Urinary bladder (tissue), 4 donors: ENCODE data around the gene NR3C2. TPM values are rescaled to one million over a fixed set of nuclear protein-coding genes. Genes with fewer than 3 reads are reported as not detected.

ENCODE experiments used
- DNase-seq: peaks from one replicate; pipeline ENCODE4 v3.0.0-alpha.2; 2015; ENCODE audit errors: extremely low spot score
- H3K27ac ChIP-seq: one replicate; pipeline ENCODE4 v1.5.1; 2013; ENCODE audit warnings: low read depth, mild to moderate bottlenecking, moderate library complexity
- H3K36me3 ChIP-seq: one replicate; pipeline ENCODE4 v1.6.1; 2013; ENCODE audit warnings: mild to moderate bottlenecking, moderate library complexity; ENCODE audit not compliant: insufficient read depth
- H3K4me1 ChIP-seq: one replicate; pipeline ENCODE4 v1.6.1; 2013; ENCODE audit warnings: mild to moderate bottlenecking, moderate library complexity; ENCODE audit not compliant: insufficient read depth
- H3K4me3 ChIP-seq: one replicate; pipeline ENCODE4 v1.5.1; 2013; ENCODE audit warnings: low read depth, low read length
- WGBS: extraction: QIAGEN DNeasy Blood & Tissue Kit; methylation state at CpG from one replicate; pipeline ENCODE4 v1.1.7; 2013; 5-methylcytosine and 5-hydroxymethylcytosine counted together
- polyA plus RNA-seq: library from polyadenylated mRNA; stranded (reverse); fragments of 200-250 nt; gene quantifications from one replicate; pipeline ENCODE4 v1.2.3, GENCODE V29; 2013
- total RNA-seq: library from RNA; depleted of rRNA; stranded (reverse); fragments of >200 nt; gene quantifications from one replicate; pipeline ENCODE4 v1.2.3, GENCODE V29; 2014
- donor health status: healthy with polysubstance abuse.
- donor health status: healthy.

The NR3C2 gene
- total and polyA plus RNA-seq, 2 donors: 15.5 to 19.1 TPM

GRCh38 chr4:148373093-148373492 lies 69.1 kb downstream of the NR3C2 start:
- no peak for DNase-seq
- Histone ChIP-seq H3K4me1 (no peaks in the 10 kb centered on the region), H3K4me3 (no peak overlapping the region), H3K27ac (no peak overlapping the region), H3K36me3 (no peaks in the 10 kb centered on the region)
- 98% methylated on average over 1 of the region's 1 CpG for WGBS

DNA sequence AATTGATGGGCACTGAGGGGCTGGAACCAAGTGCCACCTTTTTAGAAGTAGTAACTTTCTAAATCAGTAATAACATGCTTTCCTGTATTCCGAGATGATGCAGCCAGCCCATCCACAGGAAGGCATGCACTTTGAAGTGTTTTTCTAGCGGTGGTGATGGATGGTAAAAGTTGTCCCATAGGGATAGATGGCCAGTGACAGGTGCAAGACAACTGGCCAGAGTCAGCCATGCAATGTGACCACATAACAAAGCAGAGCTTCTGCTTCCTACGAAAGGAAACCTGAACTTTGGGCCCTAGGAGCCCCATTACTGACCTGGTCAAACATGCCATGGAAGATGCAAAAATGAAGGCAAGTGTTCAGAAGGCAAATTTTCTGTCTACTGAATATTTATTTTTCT lies 72.3 kb downstream of the NR3C2 start:
- H3K4me1 ChIP-seq: no peaks in the 10 kb centered on the region

DNA sequence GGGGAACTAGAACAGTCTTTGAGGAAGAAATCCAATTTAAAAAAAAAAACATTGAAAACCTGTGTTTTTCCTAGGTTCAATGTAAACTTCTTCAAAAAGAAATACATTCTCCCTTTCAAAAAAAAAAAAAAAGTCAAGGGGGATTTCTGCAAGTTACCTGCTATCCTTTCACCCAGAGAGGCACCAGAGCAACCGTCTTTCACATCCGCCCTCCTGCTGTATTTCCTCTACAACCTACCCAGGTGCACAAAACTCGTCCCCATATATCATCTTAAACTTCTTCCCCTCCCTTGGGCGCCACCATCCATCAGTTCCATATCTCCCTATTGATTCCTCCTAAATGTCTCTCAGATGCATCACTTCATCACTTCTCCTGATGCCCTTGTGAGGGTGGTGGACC lies 74.5 kb downstream of the NR3C2 start:
- no peak overlapping the region for H3K27ac ChIP-seq
- WGBS: 94% methylated on average over 4 of the region's 4 CpGs
- no peaks in the 10 kb centered on the region for H3K36me3 ChIP-seq
- DNase-seq: no peak
- H3K4me1 ChIP-seq: no peaks in the 10 kb centered on the region
- no peak overlapping the region for H3K4me3 ChIP-seq

More for the DNA sequence above, 72.3 kb downstream of the NR3C2 start:
- no peaks in the 10 kb centered on the region for H3K36me3 ChIP-seq
- whole genome bisulfite sequencing: 92% methylated on average over 3 of the region's 3 CpGs
- H3K27ac ChIP-seq: no peak overlapping the region
- no peak for DNase-seq
- H3K4me3 ChIP-seq: no peak overlapping the region

GRCh38 chr4:148366251-148366650 lies 76.0 kb downstream of the NR3C2 start:
- DNase-seq: no peak
- Histone ChIP-seq H3K27ac (no peak overlapping the region), H3K4me1 (no peaks in the 10 kb centered on the region), H3K4me3 (no peak overlapping the region), H3K36me3 (no peaks in the 10 kb centered on the region)

- WGBS: 83% methylated on average over 1 of the region's 1 CpG
- no peak for DNase-seq
- no peak overlapping the region for H3K27ac ChIP-seq
- no peaks in the 10 kb centered on the region for H3K36me3 ChIP-seq
- H3K4me1 ChIP-seq: no peaks in the 10 kb centered on the region
- H3K4me3 ChIP-seq: no peak overlapping the region
These were observed 77.7 kb downstream of the NR3C2 start for GRCh38 chr4:148364525-148364924.

- no peaks in the 10 kb centered on the region for H3K36me3 ChIP-seq
- H3K27ac ChIP-seq: no peak overlapping the region
- no peaks in the 10 kb centered on the region for H3K4me1 ChIP-seq
- no peak for DNase-seq
- 65% methylated on average over 1 of the region's 1 CpG for WGBS
- no peak overlapping the region for H3K4me3 ChIP-seq
These were observed 82.4 kb downstream of the NR3C2 start for GRCh38 chr4:148359769-148360168.

- DNase-seq: no peak
- H3K4me1 ChIP-seq: no peaks in the 10 kb centered on the region
These were observed 86.6 kb downstream of the NR3C2 start for GRCh38 chr4:148355442-148356123.

DNA sequence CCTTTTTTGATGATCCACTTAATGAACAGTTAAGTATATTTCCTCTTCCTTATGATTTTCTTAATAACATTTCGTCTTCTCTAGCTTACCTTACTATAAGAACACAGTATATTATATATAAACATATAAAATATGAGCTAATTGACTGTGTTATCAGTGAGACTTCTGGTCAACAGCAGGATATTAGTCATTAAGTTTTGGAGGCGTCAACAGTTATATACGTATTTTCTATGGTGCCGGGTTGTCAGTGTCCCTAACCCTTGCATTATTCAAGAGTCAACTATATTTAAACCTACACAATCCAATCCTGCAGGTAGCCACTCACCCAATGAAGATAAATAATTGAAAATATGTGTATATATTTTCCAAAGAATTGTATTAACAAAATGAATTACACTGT lies 88.0 kb downstream of the NR3C2 start:
- no peaks in the 10 kb centered on the region for H3K4me1 ChIP-seq
- whole genome bisulfite sequencing: 96% methylated on average over 4 of the region's 4 CpGs
- no peak overlapping the region for H3K27ac ChIP-seq
- H3K36me3 ChIP-seq: no peaks in the 10 kb centered on the region
- H3K4me3 ChIP-seq: no peak overlapping the region
- DNase-seq: no peak

More at GRCh38 chr4:148355442-148356123, 86.6 kb downstream of the NR3C2 start:
- H3K36me3 ChIP-seq: no peaks in the 10 kb centered on the region
- H3K27ac ChIP-seq: no peak overlapping the region
- no peak overlapping the region for H3K4me3 ChIP-seq
- WGBS: 59% methylated on average over 4 of the region's 4 CpGs

GRCh38 chr4:148353571-148353970 lies 88.6 kb downstream of the NR3C2 start:
- Histone ChIP-seq H3K27ac (no peak overlapping the region), H3K4me1 (no peaks in the 10 kb centered on the region), H3K36me3 (no peaks in the 10 kb centered on the region), H3K4me3 (no peak overlapping the region)
- DNase-seq: no peak

DNA sequence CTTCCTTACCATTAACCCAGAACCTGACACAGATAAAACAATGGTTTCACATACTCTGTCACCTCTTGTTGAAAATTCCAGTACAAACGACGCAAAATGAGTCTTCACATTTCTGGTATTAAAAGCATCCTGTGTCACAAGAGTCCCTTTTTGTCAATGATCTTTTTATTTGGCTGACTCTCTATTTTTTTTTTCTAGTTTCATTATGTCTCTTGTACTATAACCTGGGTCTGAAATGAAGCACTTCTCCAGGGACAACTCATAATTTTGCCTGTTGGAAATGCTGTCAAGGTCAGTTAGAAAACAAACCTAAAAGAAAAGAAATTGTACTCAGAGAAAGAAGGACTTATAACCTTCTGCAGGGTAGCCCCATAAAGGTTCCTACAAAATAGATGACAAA lies 93.1 kb downstream of the NR3C2 start:
- DNase-seq: no peak
- no peaks in the 10 kb centered on the region for H3K36me3 ChIP-seq
- no peak overlapping the region for H3K4me3 ChIP-seq
- WGBS: 83% methylated on average over 2 of the region's 2 CpGs
- no peak overlapping the region for H3K27ac ChIP-seq
- no peaks in the 10 kb centered on the region for H3K4me1 ChIP-seq

- H3K4me3 ChIP-seq: no peak overlapping the region
- no peak overlapping the region for H3K27ac ChIP-seq
- 99% methylated on average over 2 of the region's 2 CpGs for WGBS
- no peak for DNase-seq
- no peaks in the 10 kb centered on the region for H3K36me3 ChIP-seq
- H3K4me1 ChIP-seq: no peaks in the 10 kb centered on the region
These were observed 95.6 kb downstream of the NR3C2 start for GRCh38 chr4:148346657-148347056.

GRCh38 chr4:148345509-148345908 lies 96.7 kb downstream of the NR3C2 start:
- Histone ChIP-seq H3K27ac (no peak overlapping the region), H3K36me3 (no peaks in the 10 kb centered on the region), H3K4me1 (no peaks in the 10 kb centered on the region), H3K4me3 (no peak overlapping the region)
- 74% methylated on average over 5 of the region's 5 CpGs for WGBS
- no peak for DNase-seq

DNA sequence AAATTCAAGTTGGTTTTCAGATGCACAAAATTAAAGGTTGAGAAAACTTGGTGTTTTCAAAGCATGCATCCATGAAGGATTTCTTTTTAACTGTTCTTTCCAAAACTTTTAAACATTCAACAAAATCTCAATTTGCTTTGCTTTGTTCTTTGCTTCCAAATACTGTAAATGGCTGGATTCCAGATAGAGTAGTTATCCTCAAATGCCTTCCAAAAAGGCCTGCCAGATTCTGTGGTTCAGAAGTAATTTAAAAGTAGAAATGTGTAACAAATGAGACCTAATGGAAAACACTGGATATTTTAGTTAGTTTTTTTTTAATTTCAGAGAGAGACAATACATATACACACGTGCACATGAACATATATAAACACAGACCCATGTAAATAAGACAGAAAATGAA lies 97.3 kb downstream of the NR3C2 start:
- H3K4me3 ChIP-seq: no peak overlapping the region
- no peak for DNase-seq
- no peak overlapping the region for H3K27ac ChIP-seq
- WGBS: 34% methylated on average over 1 of the region's 1 CpG
- H3K36me3 ChIP-seq: no peaks in the 10 kb centered on the region
- H3K4me1 ChIP-seq: no peaks in the 10 kb centered on the region

DNA sequence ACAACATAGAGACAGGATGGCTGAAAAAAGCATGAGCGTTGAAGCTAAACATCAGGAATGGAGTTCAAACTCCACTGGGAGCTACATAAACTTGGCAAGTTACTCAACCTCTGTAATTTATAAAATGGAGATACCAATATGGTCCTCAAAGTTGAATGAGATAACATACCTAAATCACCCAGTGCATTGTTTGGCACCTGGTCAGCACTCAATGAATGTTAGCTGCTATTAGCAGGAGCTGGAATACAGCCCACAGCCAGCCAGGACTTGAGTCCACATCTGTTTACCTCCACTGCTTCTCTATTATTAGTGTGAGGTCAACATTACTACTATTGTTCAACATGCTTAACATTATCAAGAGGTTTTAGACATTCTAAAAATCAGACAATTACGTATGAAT lies 97.9 kb downstream of the NR3C2 start:
- no peak overlapping the region for H3K27ac ChIP-seq
- H3K4me1 ChIP-seq: no peaks in the 10 kb centered on the region
- H3K36me3 ChIP-seq: no peaks in the 10 kb centered on the region
- no peak overlapping the region for H3K4me3 ChIP-seq
- 39% methylated on average over 2 of the region's 2 CpGs for WGBS
- DNase-seq: no peak
